ENCODE measurements around the gene ITGA5. TPM values are rescaled to one million over a fixed set of nuclear protein-coding genes. Genes with fewer than 3 reads are reported as not detected.

The ITGA5 gene
- total and polyA plus RNA-seq, 9 of the 15 experiments (the other 6 are each of a cell fraction or from before 2014, with no cell fraction given) = 9.1 to 82.1 (median 47.4) TPM

DNA sequence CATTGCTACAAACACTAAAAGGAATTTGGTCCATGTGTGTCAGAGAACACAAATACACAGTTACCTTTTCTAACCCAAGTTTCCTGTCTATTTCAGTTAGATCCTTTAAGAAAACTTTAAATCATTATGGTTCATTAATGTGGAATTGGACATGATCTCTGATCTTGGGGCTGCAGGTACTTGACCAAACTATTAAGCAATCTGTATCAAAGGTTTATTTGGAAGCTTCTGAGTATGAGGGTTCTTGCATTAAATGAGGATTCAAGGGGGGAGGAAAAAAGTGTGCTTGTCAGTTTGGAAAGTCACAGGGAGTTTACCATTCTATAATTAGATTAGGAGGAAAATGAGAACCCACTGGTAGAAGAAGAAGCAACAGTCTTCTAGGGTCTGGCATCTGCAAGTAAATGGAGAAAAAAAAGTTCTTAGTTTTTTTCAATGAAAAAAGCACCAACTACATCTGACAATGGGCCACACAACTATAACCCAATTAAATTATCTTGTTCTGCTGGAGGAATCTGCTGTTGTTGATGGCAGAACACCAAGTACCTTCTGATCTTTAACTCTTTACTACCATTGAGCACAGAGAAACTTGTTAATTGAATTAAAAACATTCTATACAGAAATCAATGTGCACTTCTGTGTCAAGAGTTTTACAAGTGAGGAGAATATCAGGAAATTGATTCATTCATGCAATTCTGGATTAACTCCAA, 36.8 kb upstream of the ITGA5 start:
- H2AFZ ChIP-seq (ENCODE audit: low read depth, low read length) = no peak overlapping the region
- CTCF ChIA-PET (ENCODE audit: low intra/inter-chr PET ratio) = no interaction called here
- BruUV-seq (replicated peaks) = no TSS peak
- in situ Hi-C loops (cut with MboI) = no loop called here
- no peaks in the 10 kb centered on the region for H3K79me2 ChIP-seq (ENCODE audit: control insufficient read depth, insufficient read depth, low read length)
- H3K9ac ChIP-seq (ENCODE audit: insufficient read depth in 1 of 2, low read depth in 2 of 2, low read length in 2 of 2) = no peak overlapping the region
- FAIRE-seq (no peak), ATAC-seq (no peak), DNase-seq (ENCODE audit: extremely low read depth in 1 of 4, low spot score in 3 of 4) (no peak)
- no peaks in the 10 kb centered on the region for H3K27me3 ChIP-seq (ENCODE audit: control insufficient read depth in 2 of 2, insufficient read depth in 2 of 2, low read length in 2 of 2)
- no peak overlapping the region for H3K27ac ChIP-seq (ENCODE audit: extremely low read depth, low read depth, low read length)
- intact Hi-C loops (cut with micrococcal nuclease) = no loop called here
- no peak overlapping the region for H3K4me3 ChIP-seq
- POLR2A ChIA-PET = interaction anchor here (1.0 to 2.1 kb wide), 3 partner anchors 12 to 56 kb away, joined by 3 to 6 read pairs (median 5); no protein-coding TSS in a partner anchor
- H3K4me1 ChIP-seq (replicated peaks in 1 of 2; ENCODE audit: control insufficient read depth in 2 of 2, insufficient read depth in 2 of 2, low read length in 2 of 2) = no peaks in the 10 kb centered on the region
- no peaks in the 10 kb centered on the region for H3K9me1 ChIP-seq (ENCODE audit: control insufficient read depth, insufficient read depth, low read length)
- H3K36me3 ChIP-seq (ENCODE audit: control insufficient read depth, insufficient read depth, low read length) = peaks cover 93% of the 10 kb centered on the region
- H3K4me2 ChIP-seq (ENCODE audit: insufficient read depth, low read length) = no peak overlapping the region
- no peaks in the 10 kb centered on the region for H3K9me3 ChIP-seq (replicated peaks; ENCODE audit: control insufficient read depth, insufficient read depth, low read depth, low read length)
- H4K20me1 ChIP-seq (replicated peaks; ENCODE audit: control insufficient read depth, insufficient read depth, low read length) = no peaks in the 10 kb centered on the region
- no peak for TF ChIP-seq ZNF347 (CRISPR knock-in tag; IDR thresholded peaks at IDR 0.05; ENCODE audit: low read depth)
- TF ChIP-seq ZNF384 (IDR thresholded peaks at IDR 0.05; ENCODE audit: low read depth, low read length) = no peak
- no peak for TF ChIP-seq MXI1 (IDR thresholded peaks at IDR 0.05; ENCODE audit: low read depth, low read length)
- TF ChIP-seq, protein P1, sequence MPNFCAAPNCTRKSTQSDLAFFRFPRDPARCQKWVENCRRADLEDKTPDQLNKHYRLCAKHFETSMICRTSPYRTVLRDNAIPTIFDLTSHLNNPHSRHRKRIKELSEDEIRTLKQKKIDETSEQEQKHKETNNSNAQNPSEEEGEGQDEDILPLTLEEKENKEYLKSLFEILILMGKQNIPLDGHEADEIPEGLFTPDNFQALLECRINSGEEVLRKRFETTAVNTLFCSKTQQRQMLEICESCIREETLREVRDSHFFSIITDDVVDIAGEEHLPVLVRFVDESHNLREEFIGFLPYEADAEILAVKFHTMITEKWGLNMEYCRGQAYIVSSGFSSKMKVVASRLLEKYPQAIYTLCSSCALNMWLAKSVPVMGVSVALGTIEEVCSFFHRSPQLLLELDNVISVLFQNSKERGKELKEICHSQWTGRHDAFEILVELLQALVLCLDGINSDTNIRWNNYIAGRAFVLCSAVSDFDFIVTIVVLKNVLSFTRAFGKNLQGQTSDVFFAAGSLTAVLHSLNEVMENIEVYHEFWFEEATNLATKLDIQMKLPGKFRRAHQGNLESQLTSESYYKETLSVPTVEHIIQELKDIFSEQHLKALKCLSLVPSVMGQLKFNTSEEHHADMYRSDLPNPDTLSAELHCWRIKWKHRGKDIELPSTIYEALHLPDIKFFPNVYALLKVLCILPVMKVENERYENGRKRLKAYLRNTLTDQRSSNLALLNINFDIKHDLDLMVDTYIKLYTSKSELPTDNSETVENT (CRISPR knock-in tag; IDR thresholded peaks at IDR 0.05) = no peak
- TF ChIP-seq KHSRP (IDR thresholded peaks at IDR 0.05) = no peak
- TF ChIP-seq ZNF561 (CRISPR knock-in tag; conservative IDR thresholded peaks at IDR 0.05) = no peak
- TF ChIP-seq SMARCC2 (IDR thresholded peaks at IDR 0.05; ENCODE audit: low read depth) = no peak
- TF ChIP-seq ZNF239 (CRISPR knock-in tag; IDR thresholded peaks at IDR 0.05) = no peak
- TF ChIP-seq HOXB6 (CRISPR knock-in tag; IDR thresholded peaks at IDR 0.05; ENCODE audit: borderline replicate concordance) = no peak
- no peak for TF ChIP-seq ZNF324 (CRISPR knock-in tag; IDR thresholded peaks at IDR 0.05)
- TF ChIP-seq TAF9B (IDR thresholded peaks at IDR 0.05; ENCODE audit: partially characterized antibody) = no peak
- no peak for TF ChIP-seq ZNF224 (CRISPR knock-in tag; IDR thresholded peaks at IDR 0.05)
- TF ChIP-seq, protein P2, sequence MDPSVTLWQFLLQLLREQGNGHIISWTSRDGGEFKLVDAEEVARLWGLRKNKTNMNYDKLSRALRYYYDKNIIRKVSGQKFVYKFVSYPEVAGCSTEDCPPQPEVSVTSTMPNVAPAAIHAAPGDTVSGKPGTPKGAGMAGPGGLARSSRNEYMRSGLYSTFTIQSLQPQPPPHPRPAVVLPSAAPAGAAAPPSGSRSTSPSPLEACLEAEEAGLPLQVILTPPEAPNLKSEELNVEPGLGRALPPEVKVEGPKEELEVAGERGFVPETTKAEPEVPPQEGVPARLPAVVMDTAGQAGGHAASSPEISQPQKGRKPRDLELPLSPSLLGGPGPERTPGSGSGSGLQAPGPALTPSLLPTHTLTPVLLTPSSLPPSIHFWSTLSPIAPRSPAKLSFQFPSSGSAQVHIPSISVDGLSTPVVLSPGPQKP (CRISPR knock-in tag; IDR thresholded peaks at IDR 0.05) = no peak
- no peak for TF ChIP-seq HDAC2 (IDR thresholded peaks at IDR 0.05)
- TF ChIP-seq, protein P3, sequence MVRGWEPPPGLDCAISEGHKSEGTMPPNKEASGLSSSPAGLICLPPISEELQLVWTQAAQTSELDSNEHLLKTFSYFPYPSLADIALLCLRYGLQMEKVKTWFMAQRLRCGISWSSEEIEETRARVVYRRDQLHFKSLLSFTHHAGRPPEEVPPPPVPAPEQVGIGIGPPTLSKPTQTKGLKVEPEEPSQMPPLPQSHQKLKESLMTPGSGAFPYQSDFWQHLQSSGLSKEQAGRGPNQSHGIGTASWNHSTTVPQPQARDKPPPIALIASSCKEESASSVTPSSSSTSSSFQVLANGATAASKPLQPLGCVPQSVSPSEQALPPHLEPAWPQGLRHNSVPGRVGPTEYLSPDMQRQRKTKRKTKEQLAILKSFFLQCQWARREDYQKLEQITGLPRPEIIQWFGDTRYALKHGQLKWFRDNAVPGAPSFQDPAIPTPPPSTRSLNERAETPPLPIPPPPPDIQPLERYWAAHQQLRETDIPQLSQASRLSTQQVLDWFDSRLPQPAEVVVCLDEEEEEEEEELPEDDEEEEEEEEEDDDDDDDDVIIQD (CRISPR knock-in tag; IDR thresholded peaks at IDR 0.05) = no peak
